ENCODE results near the gene KRTAP10-4.
"Not testable (repeated sequence)": the region's sequence is repeated elsewhere in the genome, so short reads cannot be mapped to it uniquely, and the experiment has no call there.

The KRTAP10-4 gene

DNA sequence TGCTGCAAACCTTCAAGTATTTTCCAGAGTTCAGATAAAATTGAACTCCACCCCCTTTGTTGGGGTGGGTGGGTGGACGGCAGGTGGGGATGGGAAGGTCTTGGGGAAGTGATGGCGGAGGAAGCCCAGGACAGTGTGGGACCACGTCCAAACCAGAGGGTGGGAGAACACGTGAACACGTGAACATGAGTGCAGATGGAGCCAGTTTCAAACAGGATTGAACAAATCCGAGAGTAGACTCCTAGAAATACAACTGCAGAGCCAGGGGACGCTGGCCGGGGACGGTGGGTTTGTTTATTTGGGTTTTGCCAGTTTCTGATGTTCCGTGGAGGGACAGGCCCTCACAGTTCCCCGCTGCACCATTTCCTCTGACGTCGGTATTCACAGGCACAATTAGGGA, 25.1 kb upstream of the KRTAP10-4 start:
- peak; percentile 63 for DNase-seq (ENCODE audit: low spot score)
- TF ChIP-seq CTCF (IDR thresholded peaks at IDR 0.05), result no peak
- no peak overlapping the region for H3K4me3 ChIP-seq
- no peak overlapping the region for H3K27ac ChIP-seq

DNA sequence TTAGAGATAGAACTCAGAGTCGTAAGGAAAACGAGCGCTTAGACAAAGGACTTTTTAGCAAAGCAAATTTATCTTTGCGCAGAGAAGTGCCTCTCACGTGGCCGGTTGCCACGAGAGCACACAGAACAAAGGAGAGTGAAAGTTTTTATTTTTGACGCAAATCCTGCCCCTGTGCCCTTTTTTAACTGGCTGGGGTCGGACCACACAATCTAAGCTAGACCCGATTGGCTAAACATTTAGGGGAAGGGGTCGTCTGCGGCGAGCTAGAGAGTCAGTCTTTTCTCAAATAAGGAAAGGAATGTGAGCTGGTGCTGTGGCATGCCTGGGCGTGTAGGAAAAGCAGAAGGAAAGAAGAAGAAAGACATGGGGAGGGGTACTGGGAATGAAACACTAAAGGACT, 24.6 kb upstream of the KRTAP10-4 start:
- DNase-seq (ENCODE audit: low spot score), result peak; percentile 8
- H3K27ac ChIP-seq, result no peak overlapping the region

DNA sequence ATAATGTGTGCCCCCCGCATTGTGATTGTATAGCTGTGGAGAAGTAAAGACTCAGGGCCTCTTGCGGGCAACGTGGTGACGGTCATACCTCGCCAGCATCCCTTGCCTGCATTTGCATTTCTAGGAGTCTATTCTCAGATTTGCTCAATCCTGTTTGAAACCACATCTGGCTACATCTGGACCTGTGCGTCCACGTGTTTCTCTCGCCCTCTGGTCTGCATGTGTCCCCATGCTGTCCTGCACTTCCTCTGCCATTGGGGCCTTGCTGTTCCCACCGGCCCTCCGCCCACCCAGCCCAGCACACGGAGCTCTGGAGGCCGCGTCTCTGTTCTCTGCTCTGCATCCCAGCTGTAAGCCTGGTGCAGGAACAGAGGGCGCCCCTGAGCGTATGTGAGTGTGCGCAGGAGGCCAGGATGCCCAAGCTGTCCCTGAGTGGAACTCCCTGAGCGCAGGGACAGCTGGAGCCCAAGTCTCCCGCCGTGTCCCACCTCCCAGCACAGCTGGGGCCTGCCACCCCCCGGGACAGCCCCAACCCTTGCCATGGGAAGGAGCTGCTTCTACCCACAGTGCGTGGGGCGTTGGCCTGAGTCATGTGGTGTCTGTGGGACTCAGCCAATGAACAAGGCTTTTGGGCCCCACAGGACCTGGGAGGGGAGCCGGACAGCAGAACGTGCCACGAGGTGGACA, 23.9 kb upstream of the KRTAP10-4 start:
- no peak overlapping the region for H3K27ac ChIP-seq
- DNase-seq (ENCODE audit: low spot score), result peak; percentile 21
- no peak overlapping the region for H3K4me3 ChIP-seq
- no peak for TF ChIP-seq CTCF (IDR thresholded peaks at IDR 0.05)

More for the DNA sequence above, 24.6 kb upstream of the KRTAP10-4 start:
- no peak overlapping the region for H3K4me3 ChIP-seq
- TF ChIP-seq CTCF (IDR thresholded peaks at IDR 0.05), result no peak

DNA sequence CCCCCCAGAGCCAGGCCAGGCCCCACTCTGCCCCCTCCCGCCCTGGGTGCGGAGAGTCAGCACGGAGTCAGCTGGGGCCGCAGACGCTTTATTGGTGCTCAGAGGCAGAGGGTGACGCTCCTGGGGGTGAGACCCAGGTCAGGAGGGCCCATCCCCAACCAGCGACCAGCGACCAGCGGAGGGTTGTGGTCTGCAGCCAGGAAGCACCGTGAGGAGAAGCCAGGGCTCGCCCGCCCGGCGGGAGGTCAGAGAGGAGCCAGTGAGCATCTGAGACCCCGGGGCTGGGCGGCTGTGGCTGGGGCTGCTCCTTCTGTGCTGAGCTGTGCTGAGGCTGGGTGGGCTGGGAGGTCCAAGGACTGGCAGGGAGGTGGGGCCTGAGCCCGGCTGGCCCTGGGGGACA, 23.2 kb upstream of the KRTAP10-4 start:
- H3K27ac ChIP-seq, H3K4me3 ChIP-seq: not testable (repeated sequence)
- DNase-seq (ENCODE audit: low spot score), result peak; percentile 56

- peak; percentile 57 for DNase-seq (ENCODE audit: low spot score)
- TF ChIP-seq CTCF (IDR thresholded peaks at IDR 0.05), result no peak
- no peak overlapping the region for H3K4me3 ChIP-seq
- no peak overlapping the region for H3K27ac ChIP-seq
Measured at GRCh38 chr21:44550807-44551206, 22.7 kb upstream of the KRTAP10-4 start.

DNA sequence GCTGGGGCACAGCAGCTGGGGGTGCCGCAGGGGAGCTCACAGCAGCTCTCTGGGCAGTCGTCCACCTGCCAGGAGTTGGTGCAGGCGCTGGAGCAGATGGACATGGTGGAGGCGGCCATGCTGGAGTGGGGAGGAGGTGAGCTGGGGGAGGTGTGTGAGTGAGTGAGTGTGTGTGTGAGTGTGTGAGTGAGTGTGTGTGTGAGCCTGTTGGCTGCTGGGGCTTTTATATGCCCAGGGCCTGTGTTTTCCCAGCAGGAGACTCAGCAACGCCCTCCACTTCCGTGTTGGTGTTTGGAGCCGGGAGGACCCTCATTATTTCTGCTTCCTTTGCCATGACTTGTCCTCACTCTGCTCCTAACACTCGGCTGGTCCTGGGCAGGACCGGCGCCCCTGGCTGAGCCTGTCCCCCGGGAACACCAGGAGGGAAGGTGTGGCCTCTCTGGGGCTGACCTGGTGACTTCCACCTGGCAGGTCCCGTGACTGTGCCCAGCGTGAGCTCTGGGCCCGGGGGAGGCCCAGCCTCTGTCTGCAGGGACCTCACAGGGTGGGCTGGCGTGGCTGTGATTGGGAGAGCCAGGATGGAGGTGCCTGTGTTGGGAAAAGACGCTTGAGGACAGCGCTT, 22.1 kb upstream of the KRTAP10-4 start, which contains the start of gene KRTAP10-2:
TSS of gene KRTAP10-2 (minus strand) at position 166 of the 622 bp plus-strand sequence. CDS start at position 119, 47 bp downstream.
- no peak for TF ChIP-seq CTCF (IDR thresholded peaks at IDR 0.05)
- H3K27ac ChIP-seq, result no peak within 1 kb of the TSS
- peak; percentile 64 for DNase-seq (ENCODE audit: low spot score)
- no peak within 1 kb of the TSS for H3K4me3 ChIP-seq

GRCh38 chr21:44552136-44552535, 21.4 kb upstream of the KRTAP10-4 start:
- Histone ChIP-seq H3K4me3 (no peak overlapping the region), H3K27ac (no peak overlapping the region)
- TF ChIP-seq CTCF (IDR thresholded peaks at IDR 0.05), result no peak
- no peak for DNase-seq (ENCODE audit: low spot score)
